ENCODE results near the gene OR2K2. TPM values are rescaled to one million over a fixed set of nuclear protein-coding genes. Genes with fewer than 3 reads are reported as not detected.

OR2K2 gene
- total and polyA plus RNA-seq, 10 of the 15 experiments (the other 5 are each of a cell fraction or from before 2014, with no cell fraction given): 0.12 TPM; not detected in 9

GRCh38 chr9:111366978-111367377 lies 37.0 kb upstream of the OR2K2 start:
- 94% methylated on average over 1 of the region's 1 CpG for WGBS (ENCODE audit: insufficient coverage, insufficient replicate concordance, low lambda C conversion rate, missing lambda C conversion rate)
- Histone ChIP-seq H3K27me3 (replicated peaks in 1 of 2; ENCODE audit: control insufficient read depth in 2 of 2, insufficient read depth in 2 of 2, low read length in 1 of 2) (no peaks in the 10 kb centered on the region), H3K4me1 (ENCODE audit: control insufficient read depth, insufficient read depth, low read length) (no peaks in the 10 kb centered on the region), H3K79me2 (ENCODE audit: control insufficient read depth, insufficient read depth, low read length) (no peaks in the 10 kb centered on the region), H3K27ac (ENCODE audit: control insufficient read depth, insufficient read depth) (no peak overlapping the region), H3K9me3 (replicated peaks; ENCODE audit: control insufficient read depth, insufficient read depth, low read length) (no peaks in the 10 kb centered on the region), H2AFZ (ENCODE audit: control insufficient read depth, low read depth, low read length) (no peak overlapping the region), H3K36me3 (ENCODE audit: control insufficient read depth in 2 of 2, insufficient read depth in 2 of 2, low read length in 1 of 2) (peaks cover 12 to 38% of the 10 kb centered on the region in 2 experiments), H4K20me1 (ENCODE audit: control insufficient read depth, insufficient read depth) (no peaks in the 10 kb centered on the region), H3K4me3 (no peak overlapping the region), H3K9ac (ENCODE audit: control insufficient read depth, insufficient read depth, low read length) (no peak overlapping the region), H3K4me2 (ENCODE audit: control insufficient read depth, insufficient read depth) (no peak overlapping the region)
- DNase-seq (ENCODE audit: low read depth, low spot score) (no peak), FAIRE-seq (no peak), ATAC-seq (no peak)
- in situ Hi-C loops (cut with MboI) (no loop called here), intact Hi-C loops (cut with micrococcal nuclease; ENCODE audit: unreplicated experiment) (no loop called here)
- no TSS peak for BruUV-seq (replicated peaks)
- ChIA-PET POLR2A (interaction anchor here (0.6 kb wide), 1 partner anchor 344 kb away, joined by 4 read pairs; no protein-coding TSS in a partner anchor), CTCF (no interaction called here), RAD21 (ENCODE audit: unreplicated experiment) (no interaction called here), SMC1A (ENCODE audit: uncharacterized antibody, unreplicated experiment) (no interaction called here)
- TF ChIP-seq CHD4 (IDR thresholded peaks at IDR 0.05) (no peak), CHD2 (IDR thresholded peaks at IDR 0.05; ENCODE audit: borderline replicate concordance, low read depth, low read length) (no peak), SREBF2 (IDR thresholded peaks at IDR 0.05; ENCODE audit: low read length) (no peak), MEF2A (IDR thresholded peaks at IDR 0.05; ENCODE audit: insufficient read depth, low read depth, low read length) (no peak), ATF2 (IDR thresholded peaks at IDR 0.05; ENCODE audit: low read length) (no peak), HDGF (IDR thresholded peaks at IDR 0.05) (no peak), TCF12 (IDR thresholded peaks at IDR 0.05; ENCODE audit: low read depth, low read length) (no peak), BACH1 (IDR thresholded peaks at IDR 0.05; ENCODE audit: borderline replicate concordance) (no peak), MEF2B (IDR thresholded peaks at IDR 0.05; ENCODE audit: partially characterized antibody, poor library complexity, severe bottlenecking) (no peak), SUZ12 (IDR thresholded peaks at IDR 0.05; ENCODE audit: unreplicated experiment) (no peak), CBFB (IDR thresholded peaks at IDR 0.05; ENCODE audit: low read depth) (no peak), NKRF (conservative IDR thresholded peaks at IDR 0.05) (no peak), E2F4 (IDR thresholded peaks at IDR 0.05; ENCODE audit: low read depth, low read length) (no peak), GABPA (IDR thresholded peaks at IDR 0.05; ENCODE audit: low read depth) (no peak)
